B cell (primary cell): Measurements from ENCODE around the gene CROT. TPM values are rescaled to one million over a fixed set of nuclear protein-coding genes. Genes with fewer than 3 reads are reported as not detected.

Source experiments
- ATAC-seq: fragments of 200-7000 bp; cut with Tn5 transposase; one replicate; pipeline ENCODE4 v1.10.0; 2021; ENCODE audit warnings: low read depth, mild to moderate bottlenecking, moderate number of reproducible peaks, moderate library complexity
- CTCF ChIA-PET: fragments of 350-600 bp; sonication (Branson Sonifier 250); formaldehyde crosslinking; loops from one replicate; lab custom pipeline; 2021; ENCODE audit warnings: antibody characterized with exemption, inconsistent platforms; lab: Charles Lee
- POLR2A ChIA-PET: fragments of 350-600 bp; sonication (Branson Sonifier 250); formaldehyde crosslinking; loops from one replicate; lab custom pipeline; 2021; ENCODE audit warnings: antibody characterized with exemption; lab: Charles Lee
- DNase-seq: peaks from one replicate; pipeline ENCODE4 v3.0.0; 2013
- H2AFZ ChIP-seq: 2 replicates; pipeline ENCODE4 v1.6.1; 2012; ENCODE audit warnings: mild to moderate bottlenecking, low read depth, low read length; ENCODE audit not compliant: insufficient read depth, poor library complexity, severe bottlenecking
- H3K27ac ChIP-seq, 2 donors: 1 replicate in 1 of 2; 2 replicates in 1 of 2; pipeline ENCODE4 v1.5.1; 2012 to 2013; ENCODE audit warnings: low read length in 2 of 2, mild to moderate bottlenecking in 2 of 2, moderate library complexity in 1 of 2
- H3K27me3 ChIP-seq, 4 experiments: fragments of 200-600 bp in 1 of 4; sonication (generic) in 1 of 4; replicated peaks in 1 of 4; 1 replicate in 2 of 4; 2 replicates in 2 of 4; pipeline versions ENCODE4 v1.6.1 to v1.7.0; 2013 to 2016; ENCODE audit warnings: low read length in 3 of 4, mild to moderate bottlenecking in 2 of 4, mixed read lengths in 1 of 4, moderate library complexity in 1 of 4; ENCODE audit not compliant: insufficient read depth in 4 of 4, control insufficient read depth in 3 of 4; ENCODE audit errors: control extremely low read depth in 1 of 4
- H3K36me3 ChIP-seq, 2 experiments: replicated peaks in 1 of 2; 1 replicate in 1 of 2; 2 replicates in 1 of 2; pipeline versions ENCODE4 v1.6.1 to v1.7.1; 2013; ENCODE audit warnings: low read length in 1 of 2; ENCODE audit not compliant: insufficient read depth in 2 of 2, control insufficient read depth in 1 of 2; ENCODE audit errors: control extremely low read depth in 1 of 2, extremely low read depth in 1 of 2
- H3K4me1 ChIP-seq, 2 donors: fragments of 200-600 bp in 1 of 2; sonication (generic) in 1 of 2; 1 replicate in 1 of 2; 2 replicates in 1 of 2; pipeline versions ENCODE4 v1.5.1 to v1.6.1; 2013 to 2017; ENCODE audit warnings: low read length in 2 of 2; ENCODE audit not compliant: control insufficient read depth in 2 of 2, insufficient read depth in 2 of 2
- H3K4me2 ChIP-seq: replicated peaks from 2 replicates; pipeline ENCODE3; 2012; ENCODE audit warnings: mild to moderate bottlenecking, low read depth, low read length; ENCODE audit not compliant: poor library complexity, severe bottlenecking
- H3K4me3 ChIP-seq, 5 experiments: fragments of 200-600 bp in 1 of 5; sonication (generic) in 1 of 5; 1 replicate in 3 of 5; 2 replicates in 2 of 5; pipeline versions ENCODE4 v1.5.1 to v1.7.0; 2011 to 2016; ENCODE audit warnings: low read length in 4 of 5, mild to moderate bottlenecking in 4 of 5, low read depth in 2 of 5, control low read depth in 1 of 5, moderate library complexity in 1 of 5; ENCODE audit not compliant: insufficient read depth in 1 of 5; ENCODE audit errors: control extremely low read depth in 1 of 5, extremely low read depth in 1 of 5
- H3K79me2 ChIP-seq: fragments of 200-600 bp; sonication (generic); one replicate; pipeline ENCODE4 v1.6.0; 2016; ENCODE audit warnings: low read length; ENCODE audit not compliant: control insufficient read depth, insufficient read depth
- H3K9ac ChIP-seq: fragments of 200-600 bp; sonication (generic); 2 replicates; pipeline ENCODE4 v1.6.1; 2017; ENCODE audit warnings: mild to moderate bottlenecking, low read length, moderate library complexity
- H3K9me3 ChIP-seq, 3 donors: one replicate each; pipeline versions ENCODE4 v1.6.1 to v1.7.1; 2013; ENCODE audit warnings: low read length in 2 of 3; ENCODE audit not compliant: control insufficient read depth in 2 of 3, insufficient read depth in 1 of 3; ENCODE audit errors: control extremely low read depth in 1 of 3
- H4K20me1 ChIP-seq: 2 replicates; pipeline ENCODE4 v1.6.0; 2012; ENCODE audit warnings: mild to moderate bottlenecking, low read length; ENCODE audit not compliant: insufficient read depth, control insufficient read depth, poor library complexity, severe bottlenecking
- H3K27ac Mint-ChIP-seq: one replicate; pipeline ENCODE4 v1.8.0; 2021; ENCODE audit warnings: mixed read lengths
- H3K27me3 Mint-ChIP-seq: one replicate; pipeline ENCODE4 v1.8.0; 2021; ENCODE audit warnings: mixed read lengths
- H3K4me1 Mint-ChIP-seq: one replicate; pipeline ENCODE4 v1.8.0; 2021; ENCODE audit warnings: mixed read lengths
- H3K4me3 Mint-ChIP-seq: one replicate; pipeline ENCODE4 v1.8.0; 2021; ENCODE audit warnings: mixed read lengths
- H3K9me3 Mint-ChIP-seq: one replicate; pipeline ENCODE4 v1.8.0; 2022; ENCODE audit warnings: mixed read lengths; ENCODE audit not compliant: insufficient read depth
- CTCF ChIP-seq: fragments of 200-600 bp; IDR thresholded peaks from one replicate; pipeline ENCODE4 v1.8.0; 2022; ENCODE audit warnings: antibody characterized with exemption, mild to moderate bottlenecking
- EZH2 ChIP-seq: IDR thresholded peaks from 2 replicates; pipeline ENCODE4 v1.6.1; 2012; ENCODE audit warnings: borderline replicate concordance, low read depth, mild to moderate bottlenecking, moderate library complexity, low read length; ENCODE audit not compliant: insufficient read depth, poor library complexity, severe bottlenecking
- WGBS: methylation state at CpG from one replicate; pipeline ENCODE4 v1.1.5; 2013; ENCODE audit warnings: missing lambda C conversion rate; ENCODE audit not compliant: insufficient coverage; 5-methylcytosine and 5-hydroxymethylcytosine counted together
- intact Hi-C: fragments of 100-400 bp; cut with micrococcal nuclease; formaldehyde crosslinking; loops from one replicate; pipeline ENCODE4 v1.10.0; 2022
- polyA plus RNA-seq: library from polyadenylated mRNA; depleted of rRNA; stranded (reverse); fragments of >200 nt; gene quantifications from 2 replicates; pipeline ENCODE4 v1.2.3, GENCODE V29; 2012
- total RNA-seq, 2 donors: library from RNA; stranded (reverse); fragments of 120-200 nt in 1 of 2; gene quantifications; 1 replicate in 1 of 2; 2 replicates in 1 of 2; pipeline versions ENCODE4 v1.2.3 to v1.2.4, GENCODE V29; 2013 to 2022

CROT gene
- total and polyA plus RNA-seq, 2 donors (not counting 1 experiment from before 2014, with no cell fraction given), result 2.7 to 13.3 TPM

- Histone ChIP-seq H3K4me1 (peaks cover 7 to 11% of the 10 kb centered on the region in 2 donors), H3K4me3 (no peak overlapping the region), H3K9me3 (no peaks in the 10 kb centered on the region), H3K27ac (no peak overlapping the region), H3K36me3 (peaks cover 0 to 60% of the 10 kb centered on the region in 2 experiments), H4K20me1 (no peaks in the 10 kb centered on the region), H3K4me2 (no peak overlapping the region), H3K9ac (no peak overlapping the region), H2AFZ (no peak overlapping the region), H3K79me2 (no peaks in the 10 kb centered on the region), H3K27me3 (no peaks in the 10 kb centered on the region)
- CTCF ChIA-PET, result interaction anchor here (0.5 to 10.2 kb wide), 30 partner anchors 10 to 505 kb away, joined by 3 to 230 read pairs (median 4); partner anchors contain the start of gene CROT
- POLR2A ChIA-PET, result no interaction called here
- 40% methylated on average over 1 of the region's 5 CpGs for WGBS
- DNase-seq (peak; percentile 76), ATAC-seq (peak; percentile 64)
- Mint-ChIP-seq H3K27me3 (no peaks in the 10 kb centered on the region), H3K27ac (no peak overlapping the region), H3K4me1 (peaks cover 18% of the 10 kb centered on the region), H3K9me3 (no peaks in the 10 kb centered on the region), H3K4me3 (no peak overlapping the region)
- TF ChIP-seq CTCF, result peak; percentile 87
- TF ChIP-seq EZH2, result no peak
- intact Hi-C loops, result loop anchor here (1.0 to 2.0 kb wide), 3 partner anchors 105 to 502 kb away; no protein-coding TSS in a partner anchor
These were observed 71.5 kb downstream of the CROT start for GRCh38 chr7:87416682-87417587.

GRCh38 chr7:87420173-87420572, 74.7 kb downstream of the CROT start:
- CTCF ChIA-PET, result interaction anchor here (0.6 to 10.2 kb wide), 3 partner anchors 96 to 144 kb away, joined by 4 to 230 read pairs (median 4); no protein-coding TSS in a partner anchor
- 97% methylated on average over 2 of the region's 4 CpGs for WGBS
- no peak for ATAC-seq

More at GRCh38 chr7:87420173-87420572, 74.7 kb downstream of the CROT start:
- Histone ChIP-seq H3K9me3 (no peaks in the 10 kb centered on the region), H3K79me2 (no peaks in the 10 kb centered on the region), H3K4me3 (no peak overlapping the region), H3K4me2 (no peak overlapping the region), H4K20me1 (no peaks in the 10 kb centered on the region), H3K9ac (no peak overlapping the region), H3K27me3 (no peaks in the 10 kb centered on the region), H3K27ac (no peak overlapping the region), H3K4me1 (peaks cover 7 to 11% of the 10 kb centered on the region in 2 donors), H3K36me3 (peaks cover 0 to 76% of the 10 kb centered on the region in 2 experiments), H2AFZ (no peak overlapping the region)
- H3K4me3 Mint-ChIP-seq, result no peak overlapping the region
- intact Hi-C loops, result no loop called here
- no peaks in the 10 kb centered on the region for H3K9me3 Mint-ChIP-seq
- no peak for TF ChIP-seq EZH2
- peaks cover 18% of the 10 kb centered on the region for H3K4me1 Mint-ChIP-seq
- H3K27me3 Mint-ChIP-seq, result no peaks in the 10 kb centered on the region
- no peak for DNase-seq
- POLR2A ChIA-PET, result no interaction called here
- H3K27ac Mint-ChIP-seq, result no peak overlapping the region
